OCI-LY7 (cell line): ENCODE measurements around the gene TGFBR3.

Source experiments
- EZH2phosphoT487 ChIP-seq: fragments of 200-600 bp; sonication (generic); IDR thresholded peaks from 2 replicates; pipeline ENCODE4 v1.6.1; 2018; ENCODE audit warnings: low read depth, borderline replicate concordance, mild to moderate bottlenecking, mixed run types, antibody characterized with exemption, low read length, moderate library complexity, mixed read lengths
- TF ChIP-seq, protein P1 (sequence below): fragments of 200-600 bp; sonication (generic); conservative IDR thresholded peaks from 2 replicates; pipeline ENCODE4 v1.5.1; 2014; ENCODE audit warnings: mild to moderate bottlenecking, antibody characterized with exemption, low read length, moderate library complexity, mixed read lengths

GRCh38 chr1:91640877-91641526 is 244.9 kb downstream of the TGFBR3 start:
- TF ChIP-seq EZH2phosphoT487 = no peak
- TF ChIP-seq, protein P1, sequence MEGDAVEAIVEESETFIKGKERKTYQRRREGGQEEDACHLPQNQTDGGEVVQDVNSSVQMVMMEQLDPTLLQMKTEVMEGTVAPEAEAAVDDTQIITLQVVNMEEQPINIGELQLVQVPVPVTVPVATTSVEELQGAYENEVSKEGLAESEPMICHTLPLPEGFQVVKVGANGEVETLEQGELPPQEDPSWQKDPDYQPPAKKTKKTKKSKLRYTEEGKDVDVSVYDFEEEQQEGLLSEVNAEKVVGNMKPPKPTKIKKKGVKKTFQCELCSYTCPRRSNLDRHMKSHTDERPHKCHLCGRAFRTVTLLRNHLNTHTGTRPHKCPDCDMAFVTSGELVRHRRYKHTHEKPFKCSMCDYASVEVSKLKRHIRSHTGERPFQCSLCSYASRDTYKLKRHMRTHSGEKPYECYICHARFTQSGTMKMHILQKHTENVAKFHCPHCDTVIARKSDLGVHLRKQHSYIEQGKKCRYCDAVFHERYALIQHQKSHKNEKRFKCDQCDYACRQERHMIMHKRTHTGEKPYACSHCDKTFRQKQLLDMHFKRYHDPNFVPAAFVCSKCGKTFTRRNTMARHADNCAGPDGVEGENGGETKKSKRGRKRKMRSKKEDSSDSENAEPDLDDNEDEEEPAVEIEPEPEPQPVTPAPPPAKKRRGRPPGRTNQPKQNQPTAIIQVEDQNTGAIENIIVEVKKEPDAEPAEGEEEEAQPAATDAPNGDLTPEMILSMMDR = no peak
